ENCODE results near the gene RPS6KC1.

- TF ChIP-seq CTCF (IDR thresholded peaks at IDR 0.05) (no peak), POLR2A (IDR thresholded peaks at IDR 0.05) (no peak)
Measured at GRCh38 chr1:213070406-213070805, 19.4 kb downstream of the RPS6KC1 start.
